Stimulated activated CD8-positive, alpha-beta memory T cell treated with anti-CD3 and anti-CD28 coated beads, Interleukin-15, amount 100 ng/mL, for 1 hour (primary cell): ENCODE measurements around the gene RHBDF2.

Experiments
- DNase-seq: peaks from one replicate; pipeline ENCODE4 v3.0.0-alpha.2; 2020; ENCODE audit warnings: low read depth

The RHBDF2 gene

GRCh38 chr17:76438906-76439305 is 62.3 kb downstream of the RHBDF2 start:
- no peak for DNase-seq

GRCh38 chr17:76437467-76438402 is 63.5 kb downstream of the RHBDF2 start:
- DNase-seq: no peak

- no peak for DNase-seq
Observed at GRCh38 chr17:76435751-76436150, 65.5 kb downstream of the RHBDF2 start.

GRCh38 chr17:76434870-76435269 is 66.4 kb downstream of the RHBDF2 start:
- DNase-seq: no peak

- no peak for DNase-seq
Observed at GRCh38 chr17:76433693-76434092, 67.5 kb downstream of the RHBDF2 start.

- no peak for DNase-seq
Observed at GRCh38 chr17:76432712-76433336, 68.4 kb downstream of the RHBDF2 start.

GRCh38 chr17:76432004-76432403 is 69.2 kb downstream of the RHBDF2 start:
- no peak for DNase-seq

- DNase-seq: no peak
Observed at GRCh38 chr17:76431509-76431908, 69.7 kb downstream of the RHBDF2 start.

- no peak for DNase-seq
Observed at GRCh38 chr17:76428511-76428910, 72.7 kb downstream of the RHBDF2 start.

- no peak for DNase-seq
Observed at GRCh38 chr17:76427501-76428231, 73.6 kb downstream of the RHBDF2 start.

- DNase-seq: no peak
Observed at GRCh38 chr17:76426853-76427252, 74.4 kb downstream of the RHBDF2 start.

GRCh38 chr17:76422860-76423259 is 78.4 kb downstream of the RHBDF2 start:
- no peak for DNase-seq

GRCh38 chr17:76422406-76422805 is 78.8 kb downstream of the RHBDF2 start:
- DNase-seq: no peak

- DNase-seq: no peak
Observed at GRCh38 chr17:76421044-76421407, 80.2 kb downstream of the RHBDF2 start.
